Measurements from ENCODE around the gene SCARF1. TPM values are rescaled to one million over a fixed set of nuclear protein-coding genes. Genes with fewer than 3 reads are reported as not detected.

Gene SCARF1
- total RNA-seq, 1 donor from 2014 or later = 41.0 TPM

DNA sequence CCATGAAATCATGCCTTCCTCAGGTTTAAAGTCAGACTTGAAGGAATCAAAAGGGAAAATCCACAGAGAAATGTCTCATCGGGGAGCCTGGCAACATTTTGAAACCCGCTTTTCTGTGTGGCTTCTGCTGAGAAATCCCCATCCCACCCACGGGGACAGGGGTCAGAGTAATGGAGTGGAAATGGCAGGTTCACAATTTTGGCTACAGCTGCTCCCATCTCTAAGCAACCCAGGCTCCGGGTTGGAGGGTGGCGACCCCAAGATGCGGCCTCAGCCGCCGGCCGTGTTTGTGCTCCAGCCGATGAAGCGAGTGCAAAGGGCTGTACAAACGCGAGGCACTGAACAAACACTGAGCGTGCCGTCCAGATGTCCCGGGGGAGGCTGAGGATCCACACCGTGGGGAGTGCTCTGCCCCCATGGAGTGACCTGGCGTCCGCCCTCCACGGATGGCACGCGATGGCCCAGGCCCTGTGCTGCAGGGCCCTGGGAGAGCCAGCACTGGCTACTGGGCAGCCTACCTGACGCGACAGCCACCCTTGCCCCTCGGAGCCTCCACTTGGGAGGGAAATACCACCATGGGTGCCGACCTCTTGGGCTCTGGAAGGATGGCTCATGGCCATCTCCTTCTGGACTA, 39.1 kb downstream of the SCARF1 start:
- Histone ChIP-seq H3K27me3 (ENCODE audit: control insufficient read depth, insufficient read depth, low read length) (peaks cover 3% of the 10 kb centered on the region), H3K36me3 (ENCODE audit: control insufficient read depth, insufficient read depth, low read length) (no peaks in the 10 kb centered on the region), H3K4me3 (ENCODE audit: low read depth, low read length) (no peak overlapping the region)
- no peak for TF ChIP-seq CTCF (IDR thresholded peaks at IDR 0.05; ENCODE audit: insufficient read depth, low read length, poor library complexity, severe bottlenecking)
- no peak for DNase-seq (ENCODE audit: low read depth)

GRCh38 chr17:1605681-1606351, 39.7 kb downstream of the SCARF1 start:
- TF ChIP-seq CTCF (IDR thresholded peaks at IDR 0.05; ENCODE audit: insufficient read depth, low read length, poor library complexity, severe bottlenecking) = no peak
- Histone ChIP-seq H3K4me3 (ENCODE audit: low read depth, low read length) (no peak overlapping the region), H3K27me3 (ENCODE audit: control insufficient read depth, insufficient read depth, low read length) (peaks cover 3% of the 10 kb centered on the region), H3K36me3 (ENCODE audit: control insufficient read depth, insufficient read depth, low read length) (no peaks in the 10 kb centered on the region)
- no peak for DNase-seq (ENCODE audit: low read depth)

DNA sequence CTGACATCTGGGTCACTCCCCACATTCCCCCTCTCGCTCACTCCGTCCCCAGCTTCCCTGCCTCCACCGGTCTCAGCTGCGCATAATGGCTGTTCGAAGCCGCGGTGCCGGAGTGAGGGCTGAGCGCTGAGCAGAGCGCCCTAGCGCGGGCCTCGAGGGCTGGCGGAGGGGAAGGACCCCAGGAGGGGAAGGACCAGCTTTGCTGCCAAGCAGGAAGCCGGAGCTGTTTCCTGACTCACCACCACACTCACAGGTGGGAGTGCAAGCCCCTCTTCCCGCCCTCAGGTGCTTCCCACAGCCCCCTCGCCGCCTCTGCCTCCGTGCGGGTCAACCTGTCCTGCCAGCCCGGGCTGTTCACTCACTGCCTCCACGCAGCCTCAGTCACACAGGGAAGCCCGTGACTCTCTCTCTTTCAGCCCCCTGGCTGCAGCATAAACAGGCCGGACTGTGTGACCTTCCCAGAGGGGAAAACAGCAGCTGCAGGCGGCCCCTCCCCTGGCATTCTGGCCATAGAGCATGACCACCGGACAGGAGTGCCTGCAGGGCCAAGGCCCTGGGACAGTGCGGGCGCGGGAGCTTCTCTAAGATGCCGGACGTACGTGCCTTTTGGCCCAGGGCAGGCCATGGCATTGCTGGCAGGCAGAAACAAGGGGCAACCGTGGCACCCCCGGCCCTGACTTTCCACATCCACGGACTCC, 40.6 kb downstream of the SCARF1 start:
- no peak for DNase-seq (ENCODE audit: low read depth)
- Histone ChIP-seq H3K27me3 (ENCODE audit: control insufficient read depth, insufficient read depth, low read length) (peaks cover 3% of the 10 kb centered on the region), H3K36me3 (ENCODE audit: control insufficient read depth, insufficient read depth, low read length) (no peaks in the 10 kb centered on the region), H3K4me3 (ENCODE audit: low read depth, low read length) (no peak overlapping the region)
- TF ChIP-seq CTCF (IDR thresholded peaks at IDR 0.05; ENCODE audit: insufficient read depth, low read length, poor library complexity, severe bottlenecking) = peak; percentile 1

DNA sequence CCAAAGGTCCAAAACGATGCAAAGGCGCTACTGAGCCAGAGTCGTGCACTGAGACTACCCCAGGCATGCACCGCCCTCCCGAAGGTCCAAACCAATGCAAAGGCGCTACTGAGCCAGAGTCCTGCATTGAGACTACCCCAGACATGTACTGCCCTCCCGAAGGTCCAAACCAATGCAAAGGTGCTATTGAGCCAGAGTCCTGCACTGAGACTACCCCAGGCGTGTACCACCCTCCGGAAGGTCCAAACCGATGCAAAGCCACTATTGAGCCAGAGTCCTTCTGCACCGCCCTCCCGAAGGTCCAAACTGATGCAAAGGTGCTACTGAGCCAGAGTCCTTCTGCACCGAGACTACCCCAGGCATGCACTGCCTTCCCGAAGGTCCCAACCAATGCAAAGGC, 44.0 kb downstream of the SCARF1 start:
- no peak for TF ChIP-seq CTCF (IDR thresholded peaks at IDR 0.05; ENCODE audit: insufficient read depth, low read length, poor library complexity, severe bottlenecking)
- Histone ChIP-seq H3K4me3 (ENCODE audit: low read depth, low read length) (no peak overlapping the region), H3K36me3 (ENCODE audit: control insufficient read depth, insufficient read depth, low read length) (no peaks in the 10 kb centered on the region), H3K27me3 (ENCODE audit: control insufficient read depth, insufficient read depth, low read length) (peaks cover 3% of the 10 kb centered on the region)
- DNase-seq (ENCODE audit: low read depth) = no peak

DNA sequence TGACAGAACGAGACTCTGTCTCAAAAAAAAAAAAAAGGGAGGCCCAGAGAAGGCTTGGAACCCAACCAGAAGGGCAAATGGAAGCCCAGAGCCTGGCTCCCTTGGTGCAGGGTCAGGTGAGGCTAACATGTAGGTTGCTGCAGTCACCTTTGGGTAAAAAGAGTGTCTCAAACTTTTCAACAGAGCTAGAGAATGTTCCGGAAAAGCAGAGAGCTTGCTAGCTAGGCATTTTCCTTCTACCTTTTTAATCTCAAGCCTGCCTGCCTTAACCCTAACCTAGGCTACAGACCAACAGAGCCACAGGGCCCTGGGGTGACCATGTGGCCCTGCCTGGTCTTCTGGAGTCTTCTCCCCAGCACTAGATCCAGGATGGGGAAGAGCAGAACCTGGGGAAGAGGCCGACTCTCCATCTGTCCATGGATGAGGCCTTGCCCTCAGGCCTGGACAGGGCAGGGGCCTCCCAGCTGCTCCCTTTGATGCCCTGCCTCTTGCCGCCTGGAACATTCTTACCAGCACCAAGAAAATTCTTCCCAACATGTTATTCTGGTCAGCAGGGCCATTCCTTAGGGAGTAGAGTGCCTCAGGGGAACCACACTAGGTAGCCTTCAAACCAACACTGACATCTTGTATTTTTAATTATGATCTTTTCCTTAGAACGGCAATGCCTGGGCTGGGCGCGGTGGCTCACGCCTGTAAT, 47.0 kb downstream of the SCARF1 start:
- Histone ChIP-seq H3K27me3 (ENCODE audit: control insufficient read depth, insufficient read depth, low read length) (no peaks in the 10 kb centered on the region), H3K36me3 (ENCODE audit: control insufficient read depth, insufficient read depth, low read length) (no peaks in the 10 kb centered on the region), H3K4me3 (ENCODE audit: low read depth, low read length) (no peak overlapping the region)
- no peak for DNase-seq (ENCODE audit: low read depth)
- no peak for TF ChIP-seq CTCF (IDR thresholded peaks at IDR 0.05; ENCODE audit: insufficient read depth, low read length, poor library complexity, severe bottlenecking)
